Activated effector memory CD4-positive, alpha-beta T cell treated with Interleukin-2 at 50 U/mL for 16 hours (primary cell): ENCODE results near the gene XPC.
"Not testable (repeated sequence)": the region's sequence is repeated elsewhere in the genome, so short reads cannot be mapped to it uniquely, and the experiment has no call there.

Experiments
- DNase-seq: peaks from one replicate; pipeline ENCODE4 v3.0.0-alpha.2; 2020

Gene XPC

GRCh38 chr3:14178247-14179113, at the start of gene XPC, which contains the start of gene LSM3:
Gene XPC (minus strand): TSS chr3:14178601. CDS start chr3:14178568, 33 bp downstream.
Gene LSM3 (plus strand): TSS chr3:14178817. CDS start chr3:14178861, 44 bp downstream.
- peak; percentile 98 for DNase-seq

GRCh38 chr3:14227856-14228255, 49.5 kb upstream of the XPC start:
- no peak for DNase-seq

- DNase-seq, result not testable (repeated sequence)
These were observed 48.0 kb upstream of the XPC start for GRCh38 chr3:14226351-14226750.

DNA sequence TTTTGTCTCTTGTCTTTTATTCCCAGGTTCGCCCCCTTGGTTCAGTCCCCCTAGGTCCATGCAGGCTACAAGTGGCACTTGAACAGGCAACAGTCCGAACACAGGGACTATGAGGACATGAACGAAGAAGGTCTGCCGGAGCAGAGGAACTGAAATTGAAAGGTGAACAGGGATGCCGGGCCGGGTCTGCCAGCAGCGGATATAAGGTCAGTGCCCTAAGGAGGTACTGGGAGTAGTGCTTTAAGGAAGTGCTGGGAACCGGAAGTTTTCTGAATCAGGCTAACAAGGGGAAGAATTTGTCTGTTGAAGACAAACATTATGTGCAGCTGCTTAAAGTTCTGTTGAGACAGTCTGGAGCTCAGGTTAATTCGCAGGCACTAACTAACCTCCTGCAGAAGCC, 47.0 kb upstream of the XPC start:
- no peak for DNase-seq

DNA sequence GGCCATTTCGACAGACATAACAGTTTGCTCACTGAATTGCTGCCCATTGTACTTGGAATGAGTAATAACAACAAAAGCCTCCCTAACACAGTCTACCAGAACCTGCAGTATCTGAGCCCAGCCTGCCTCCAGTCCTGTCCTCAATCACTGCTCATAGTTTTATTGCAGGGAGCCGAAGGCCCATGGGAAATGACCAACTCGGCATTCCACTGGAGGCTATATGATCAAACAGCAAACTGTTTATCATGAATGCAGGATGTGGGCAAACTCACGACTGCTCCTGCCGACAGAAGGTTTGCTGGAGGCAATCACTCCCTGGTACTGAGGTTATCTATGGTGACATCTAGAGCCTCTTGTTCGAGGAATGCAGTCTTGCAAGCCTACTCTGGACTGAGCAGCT, 46.5 kb upstream of the XPC start:
- DNase-seq, result no peak

- no peak for DNase-seq
These were observed 45.2 kb upstream of the XPC start for GRCh38 chr3:14223595-14223994.

DNA sequence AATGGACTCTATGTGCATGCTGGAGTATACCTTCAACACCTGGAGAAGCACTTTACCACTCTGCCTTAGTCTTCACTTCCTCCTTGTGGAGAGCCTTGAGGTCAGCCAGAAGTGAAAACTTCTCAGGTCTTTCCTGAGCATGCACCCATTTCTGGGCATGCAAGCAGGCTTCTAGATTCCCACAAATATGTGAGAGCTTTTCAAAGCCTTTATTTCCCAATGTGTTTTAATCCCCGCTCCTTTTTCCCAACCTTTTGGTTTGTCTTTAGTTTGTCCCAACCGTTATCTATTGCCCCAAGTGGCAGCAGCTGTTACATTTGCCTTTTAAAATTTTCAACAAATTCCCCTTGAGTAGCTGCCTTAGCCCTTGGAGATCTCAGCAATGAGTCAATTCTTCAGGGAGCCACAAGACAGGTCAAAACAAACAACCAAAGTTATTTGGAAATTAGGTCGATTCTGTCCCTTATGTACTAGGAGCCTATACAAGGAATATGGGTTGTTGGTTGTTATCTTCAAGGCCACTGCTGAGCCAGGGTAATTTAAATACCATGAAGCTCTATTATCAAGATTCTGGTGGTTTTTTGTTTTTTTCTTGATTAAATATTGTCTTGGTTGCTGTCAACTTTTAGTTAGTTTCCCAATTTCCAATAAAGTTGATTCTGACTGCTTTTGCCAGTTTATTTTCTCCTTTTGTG, 44.6 kb upstream of the XPC start:
- DNase-seq, result no peak

- DNase-seq, result no peak
These were observed 44.1 kb upstream of the XPC start for GRCh38 chr3:14222457-14222856.

- no peak for DNase-seq
These were observed 43.5 kb upstream of the XPC start for GRCh38 chr3:14221902-14222301.

GRCh38 chr3:14220933-14221332, 42.5 kb upstream of the XPC start:
- DNase-seq, result no peak

GRCh38 chr3:14218355-14218754, 40.0 kb upstream of the XPC start:
- no peak for DNase-seq

GRCh38 chr3:14216257-14217048, 38.1 kb upstream of the XPC start:
- peak; percentile 58 for DNase-seq

GRCh38 chr3:14214764-14215163, 36.4 kb upstream of the XPC start:
- DNase-seq, result no peak

DNA sequence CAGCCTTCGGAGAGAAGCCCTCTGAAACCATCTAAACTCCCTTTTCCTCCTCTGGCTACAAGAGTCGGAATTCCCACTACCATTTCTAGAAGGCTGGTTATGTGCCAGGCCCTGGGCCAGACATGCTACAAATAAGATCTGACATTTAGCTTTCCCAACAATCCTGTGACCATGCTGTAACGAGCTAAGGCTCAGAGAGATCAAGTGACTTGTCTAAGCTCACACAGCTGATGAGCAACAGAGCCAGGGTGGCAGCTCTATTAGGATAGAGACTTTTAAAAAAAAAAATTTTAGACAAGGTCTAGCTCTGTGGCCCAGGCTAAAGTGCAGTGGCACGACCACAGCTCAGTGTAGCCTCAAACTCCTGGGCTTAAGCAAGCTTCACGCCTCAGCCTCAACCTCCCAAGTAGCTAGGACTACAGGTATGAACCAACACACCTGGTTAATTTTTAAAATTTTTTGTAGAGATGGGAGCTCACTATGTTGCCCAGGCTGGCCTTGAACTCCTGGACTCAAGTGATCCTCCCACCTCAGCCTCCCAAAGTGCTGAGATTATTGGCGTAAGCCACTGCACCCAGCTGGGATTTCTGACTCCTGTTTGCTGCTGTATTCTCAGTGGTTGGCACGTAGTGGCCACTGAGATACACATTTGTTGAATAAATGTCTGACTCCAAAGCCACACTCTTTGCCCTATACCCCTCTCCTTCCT, 34.8 kb upstream of the XPC start:
- DNase-seq, result no peak

DNA sequence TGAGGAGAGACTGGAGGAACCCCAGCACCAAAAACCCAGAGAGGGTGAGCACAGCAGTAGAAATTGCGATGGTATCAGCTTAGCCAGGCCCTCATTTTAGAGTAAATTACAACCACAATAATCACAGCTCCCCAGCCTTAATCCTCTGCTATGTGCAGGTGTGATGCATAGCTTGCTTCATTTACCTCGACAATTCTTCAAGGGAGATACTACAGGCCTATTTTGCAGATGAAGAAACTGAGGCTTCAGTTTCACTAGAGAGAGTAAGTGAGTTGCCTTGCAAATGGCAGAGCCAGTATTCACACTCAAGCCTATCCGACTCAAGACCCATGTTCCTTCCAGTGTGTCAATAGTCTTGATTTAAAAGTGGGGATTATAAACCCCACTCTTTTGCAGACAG, 33.6 kb upstream of the XPC start:
- DNase-seq, result no peak

GRCh38 chr3:14211621-14212020, 33.2 kb upstream of the XPC start:
- no peak for DNase-seq

- no peak for DNase-seq
These were observed 32.6 kb upstream of the XPC start for GRCh38 chr3:14210843-14211594.

GRCh38 chr3:14210290-14210688, 31.9 kb upstream of the XPC start:
- DNase-seq, result no peak

DNA sequence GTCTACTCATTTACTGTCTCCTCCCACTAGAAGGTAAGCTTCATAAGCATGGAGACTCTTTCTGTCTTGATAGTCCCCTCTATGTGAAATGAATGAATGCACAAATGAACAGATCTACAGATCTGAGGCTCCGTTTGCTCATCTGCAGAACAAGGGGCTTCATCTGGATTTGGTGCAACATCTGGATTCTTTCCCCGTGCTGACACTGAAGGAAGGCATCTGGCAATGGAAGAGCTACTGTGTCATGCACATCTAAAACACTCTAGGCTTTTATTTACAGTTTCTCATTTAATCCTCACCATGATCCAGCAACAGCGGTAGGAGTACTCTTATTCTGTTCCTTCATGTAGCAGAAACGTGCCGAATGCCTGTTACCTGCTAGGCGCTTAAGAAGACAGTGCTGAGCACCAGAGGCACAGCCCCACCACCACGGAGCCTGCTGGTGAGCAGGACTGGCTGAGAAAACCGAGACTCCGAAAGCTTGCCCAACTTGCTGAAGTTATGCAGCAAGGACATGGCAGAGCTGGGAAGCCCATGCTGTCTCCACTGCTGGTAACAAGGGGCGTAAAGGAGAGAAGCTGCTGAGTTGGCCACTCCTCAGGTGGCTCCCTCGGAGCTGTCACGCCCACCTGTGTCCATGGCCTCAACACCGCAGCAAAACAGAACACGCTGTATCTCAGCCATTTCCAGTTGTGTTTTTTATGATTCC, 31.3 kb upstream of the XPC start:
- DNase-seq, result no peak

- no peak for DNase-seq
These were observed 30.6 kb upstream of the XPC start for GRCh38 chr3:14208977-14209394.

DNA sequence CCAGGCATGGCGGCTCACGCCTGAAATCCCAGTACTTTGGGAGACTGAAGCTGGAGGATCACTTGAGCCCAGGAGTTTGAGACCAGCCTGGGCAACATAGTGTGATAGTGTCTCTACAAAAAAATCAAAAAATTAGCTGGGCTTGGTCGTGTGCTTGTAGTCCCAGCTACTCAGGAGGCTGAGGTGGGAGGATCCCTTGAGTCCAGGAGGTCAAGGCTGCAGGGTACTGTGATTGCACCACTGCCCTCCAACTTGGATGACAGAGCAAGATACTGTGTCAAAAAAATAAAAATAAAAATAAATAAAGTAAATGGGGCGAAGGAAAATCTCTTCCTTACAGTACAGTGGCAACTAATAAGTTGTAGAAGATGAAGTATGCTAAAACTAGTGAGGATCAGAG, 29.8 kb upstream of the XPC start:
- DNase-seq, result no peak
